Activated naive CD4-positive, alpha-beta T cell treated with anti-CD3 and anti-CD28 coated beads, Interleukin-2, amount 10 ng/mL, durations not matched to agents 7 days and 5 days (primary cell): ENCODE measurements around the gene EDARADD.
"Not testable (repeated sequence)": the region's sequence is repeated elsewhere in the genome, so short reads cannot be mapped to it uniquely, and the experiment has no call there.

Source experiments
- CTCF ChIA-PET: fragments of 350-600 bp; sonication (Branson Sonifier 250); formaldehyde crosslinking; loops from one replicate; lab custom pipeline; 2021; ENCODE audit warnings: antibody characterized with exemption; lab: Charles Lee
- DNase-seq: peaks from one replicate; pipeline ENCODE4 v3.0.0-alpha.2; 2020
- H3K27ac Mint-ChIP-seq: one replicate; pipeline ENCODE4 v1.8.0; 2021; ENCODE audit warnings: mild to moderate bottlenecking, moderate library complexity, mixed read lengths
- H3K27me3 Mint-ChIP-seq: one replicate; pipeline ENCODE4 v1.8.0; 2021; ENCODE audit warnings: mild to moderate bottlenecking, mixed read lengths
- H3K36me3 Mint-ChIP-seq: one replicate; pipeline ENCODE4 v1.8.0; 2021; ENCODE audit warnings: mixed read lengths
- H3K4me1 Mint-ChIP-seq: one replicate; pipeline ENCODE4 v1.8.0; 2021; ENCODE audit warnings: mixed read lengths
- H3K4me3 Mint-ChIP-seq: one replicate; pipeline ENCODE4 v1.8.0; 2021; ENCODE audit warnings: mild to moderate bottlenecking, moderate library complexity, mixed read lengths
- H3K9me3 Mint-ChIP-seq: one replicate; pipeline ENCODE4 v1.8.0; 2021; ENCODE audit warnings: mixed read lengths

The EDARADD gene

GRCh38 chr1:236393681-236394481 is at the start of gene EDARADD:
Gene EDARADD, plus strand, starts transcription at chr1:236394286. Its CDS starts 159 bp downstream, at chr1:236394445.
- no peak for DNase-seq
- Mint-ChIP-seq H3K27me3 (peaks cover 75% of the 10 kb centered on the region), H3K4me1 (peaks cover 19% of the 10 kb centered on the region), H3K9me3 (no peaks in the 10 kb centered on the region), H3K27ac (no peak within 1 kb of the TSS), H3K4me3 (peak within 1 kb of the TSS; percentile 82), H3K36me3 (no peaks in the 10 kb centered on the region)
- CTCF ChIA-PET: interaction anchor here (0.7 to 1.1 kb wide), 2 partner anchors 12 to 24 kb away, joined by 3 read pairs; no protein-coding TSS in a partner anchor

DNA sequence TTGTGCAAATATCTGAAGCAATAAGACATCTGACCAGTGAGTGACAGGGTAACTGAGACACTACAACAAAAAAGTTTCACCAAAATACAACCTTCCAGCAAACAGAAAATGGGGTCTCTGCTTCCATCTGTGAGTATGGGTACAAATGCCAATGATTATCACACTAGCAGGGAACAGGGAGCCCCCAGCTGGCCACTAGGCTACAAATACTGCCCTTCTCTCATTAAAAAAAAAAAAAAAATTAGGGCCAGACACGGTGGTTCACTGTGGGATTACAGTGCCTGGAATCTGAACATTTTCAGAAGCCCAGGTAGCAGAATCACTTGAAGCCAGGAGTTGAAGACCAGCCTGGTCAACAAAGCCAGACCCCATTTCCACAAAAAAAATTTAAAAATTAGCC is 48.4 kb upstream of the EDARADD start:
- Mint-ChIP-seq H3K27ac (no peak overlapping the region), H3K4me1 (no peaks in the 10 kb centered on the region), H3K36me3 (no peaks in the 10 kb centered on the region), H3K4me3 (no peak overlapping the region), H3K27me3 (peaks cover 19% of the 10 kb centered on the region), H3K9me3 (no peaks in the 10 kb centered on the region)
- CTCF ChIA-PET: interaction anchor here (0.6 to 0.9 kb wide), 2 partner anchors 107 to 208 kb away, joined by 3 read pairs; no protein-coding TSS in a partner anchor
- no peak for DNase-seq

- H3K36me3 Mint-ChIP-seq: no peaks in the 10 kb centered on the region
- CTCF ChIA-PET: no interaction called here
- no peak overlapping the region for H3K27ac Mint-ChIP-seq
- H3K4me3 Mint-ChIP-seq: no peak overlapping the region
- peaks cover 19% of the 10 kb centered on the region for H3K27me3 Mint-ChIP-seq
- DNase-seq: no peak
- H3K4me1 Mint-ChIP-seq: no peaks in the 10 kb centered on the region
- H3K9me3 Mint-ChIP-seq: no peaks in the 10 kb centered on the region
These were observed 46.0 kb upstream of the EDARADD start for GRCh38 chr1:236348071-236348470.

DNA sequence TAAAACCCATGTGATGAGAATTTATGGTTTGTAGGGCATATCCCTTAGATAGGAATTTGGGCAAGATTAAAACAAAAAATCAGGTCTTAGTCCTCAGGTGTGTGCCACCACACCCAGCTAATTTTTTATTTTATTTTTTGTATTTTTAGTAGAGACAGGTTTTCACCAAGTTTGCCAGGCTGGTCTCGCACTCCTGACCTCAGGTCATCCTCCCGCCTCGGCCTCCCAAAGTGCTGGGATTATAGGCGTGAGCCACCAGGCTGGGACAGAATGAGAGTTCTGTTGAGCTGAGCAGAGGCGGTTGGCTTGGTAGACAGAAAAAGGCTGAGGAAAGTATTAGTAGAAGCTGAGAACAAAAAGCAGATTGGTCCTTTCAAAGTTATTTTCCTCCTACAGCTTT is 43.8 kb upstream of the EDARADD start:
- no peak for DNase-seq
- Mint-ChIP-seq H3K27ac (no peak overlapping the region), H3K4me1 (no peaks in the 10 kb centered on the region), H3K4me3 (no peak overlapping the region), H3K36me3 (no peaks in the 10 kb centered on the region), H3K9me3 (no peaks in the 10 kb centered on the region), H3K27me3 (peaks cover 16% of the 10 kb centered on the region)
- CTCF ChIA-PET: no interaction called here

DNA sequence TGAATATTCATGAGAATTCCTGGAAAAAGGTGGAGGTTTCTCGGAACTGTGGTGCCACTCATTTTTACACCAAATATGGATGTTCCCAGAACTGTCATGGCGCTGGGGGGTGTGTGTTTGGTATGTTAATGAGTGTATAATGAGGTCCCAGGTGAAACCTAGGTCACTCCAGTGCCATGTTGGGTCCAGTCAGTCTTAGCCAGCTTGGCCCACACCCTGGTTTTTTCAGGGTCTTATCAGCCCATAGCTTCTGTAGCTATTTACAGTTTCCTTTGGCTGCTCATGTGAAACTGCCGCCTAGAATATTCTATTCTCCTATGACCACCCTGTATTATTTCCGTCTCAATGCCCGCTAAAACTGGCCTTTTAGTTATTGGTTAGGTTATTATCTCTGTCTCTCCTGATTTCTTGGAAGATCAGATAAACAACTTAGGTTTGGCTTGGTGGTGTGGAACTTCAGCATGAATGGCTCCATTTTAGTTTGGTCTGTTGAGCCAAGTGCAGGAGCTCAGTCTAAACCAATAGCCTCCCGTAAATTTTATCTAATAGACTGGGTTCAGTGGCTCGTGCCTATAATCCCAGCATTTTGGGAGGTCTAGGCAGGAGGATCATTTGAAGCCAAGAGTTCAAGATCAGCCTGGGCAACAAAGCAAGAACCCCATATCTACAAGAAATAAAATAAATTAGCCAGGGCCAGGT is 42.1 kb upstream of the EDARADD start:
- Mint-ChIP-seq H3K9me3 (no peaks in the 10 kb centered on the region), H3K27ac (no peak overlapping the region), H3K4me1 (no peaks in the 10 kb centered on the region), H3K36me3 (no peaks in the 10 kb centered on the region), H3K4me3 (no peak overlapping the region), H3K27me3 (peaks cover 16% of the 10 kb centered on the region)
- CTCF ChIA-PET: no interaction called here
- DNase-seq: no peak

DNA sequence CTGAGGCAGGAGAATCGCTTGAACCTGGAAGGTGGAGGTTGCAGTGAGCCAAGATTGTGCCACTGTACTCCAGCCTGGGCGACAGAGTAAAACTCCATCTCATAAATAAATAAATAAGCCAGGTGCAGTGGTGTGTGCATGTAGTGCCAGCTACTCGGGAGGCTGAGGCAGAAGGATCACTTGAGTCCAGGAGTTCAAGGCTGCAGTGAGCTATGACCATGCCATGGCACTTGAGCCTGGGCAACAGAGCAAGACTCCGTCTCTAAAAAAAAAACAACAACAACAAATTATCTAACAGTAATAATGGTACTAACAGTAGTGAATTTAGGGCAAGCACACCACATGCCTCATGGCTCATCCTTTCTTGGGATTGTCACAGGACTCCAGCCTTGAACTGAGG is 41.3 kb upstream of the EDARADD start:
- H3K4me1 Mint-ChIP-seq, H3K27ac Mint-ChIP-seq, H3K4me3 Mint-ChIP-seq, H3K36me3 Mint-ChIP-seq, DNase-seq, CTCF ChIA-PET, H3K9me3 Mint-ChIP-seq: not testable (repeated sequence)
- H3K27me3 Mint-ChIP-seq: peaks cover 16% of the 10 kb centered on the region

DNA sequence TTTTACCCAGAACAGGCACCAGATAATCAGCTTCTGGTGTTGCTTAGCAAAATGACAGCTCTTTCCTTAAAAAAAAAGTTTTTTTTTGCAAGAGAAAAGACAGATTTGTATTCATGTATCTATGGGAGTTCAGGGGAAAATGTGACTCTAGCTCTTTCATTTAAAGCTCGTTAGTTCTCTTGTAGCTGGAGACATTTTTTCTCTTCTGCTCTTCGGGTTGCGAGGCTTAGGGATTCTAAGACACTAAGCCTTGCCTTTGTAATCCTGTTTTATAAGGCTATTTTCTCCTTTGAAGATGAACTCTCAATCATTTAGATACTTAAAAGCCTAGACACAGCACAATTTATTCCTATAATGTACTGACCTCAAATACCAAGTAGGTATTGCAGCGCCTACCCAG is 40.3 kb upstream of the EDARADD start:
- Mint-ChIP-seq H3K27ac (no peak overlapping the region), H3K4me1 (no peaks in the 10 kb centered on the region), H3K36me3 (no peaks in the 10 kb centered on the region), H3K4me3 (no peak overlapping the region), H3K9me3 (peaks cover 10% of the 10 kb centered on the region), H3K27me3 (peaks cover 12% of the 10 kb centered on the region)
- DNase-seq: no peak
- CTCF ChIA-PET: interaction anchor here (0.8 kb wide), 1 partner anchor 9 kb away, joined by 3 read pairs; no protein-coding TSS in a partner anchor

GRCh38 chr1:236354330-236355147 is 39.5 kb upstream of the EDARADD start:
- H3K27me3 Mint-ChIP-seq: peaks cover 5% of the 10 kb centered on the region
- CTCF ChIA-PET: no interaction called here
- H3K4me1 Mint-ChIP-seq: no peaks in the 10 kb centered on the region
- no peaks in the 10 kb centered on the region for H3K36me3 Mint-ChIP-seq
- H3K27ac Mint-ChIP-seq: no peak overlapping the region
- H3K4me3 Mint-ChIP-seq: no peak overlapping the region
- H3K9me3 Mint-ChIP-seq: peaks cover 13% of the 10 kb centered on the region
- no peak for DNase-seq

DNA sequence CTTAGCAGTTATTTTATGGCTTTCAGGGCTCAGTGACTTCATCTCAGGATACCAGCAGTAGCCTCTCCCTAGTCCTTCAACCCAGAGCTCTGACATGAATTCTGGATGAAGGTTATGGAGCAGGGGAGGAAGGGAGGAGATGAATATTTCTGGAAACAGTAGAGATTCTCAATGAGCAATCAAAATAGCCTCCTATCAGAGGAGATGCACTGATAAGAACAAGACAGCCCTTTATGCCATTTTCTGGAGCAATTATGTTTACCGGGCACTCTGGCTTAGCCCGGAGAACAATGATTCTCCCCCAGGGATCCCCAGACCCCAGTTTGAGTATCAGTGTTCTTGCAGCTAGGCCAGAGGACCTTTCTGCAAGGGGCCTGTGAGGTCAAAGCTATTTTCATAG is 37.9 kb upstream of the EDARADD start:
- DNase-seq: no peak
- Mint-ChIP-seq H3K4me1 (no peaks in the 10 kb centered on the region), H3K27me3 (peaks cover 4% of the 10 kb centered on the region), H3K4me3 (no peak overlapping the region), H3K36me3 (no peaks in the 10 kb centered on the region), H3K9me3 (peaks cover 13% of the 10 kb centered on the region), H3K27ac (no peak overlapping the region)
- CTCF ChIA-PET: no interaction called here

DNA sequence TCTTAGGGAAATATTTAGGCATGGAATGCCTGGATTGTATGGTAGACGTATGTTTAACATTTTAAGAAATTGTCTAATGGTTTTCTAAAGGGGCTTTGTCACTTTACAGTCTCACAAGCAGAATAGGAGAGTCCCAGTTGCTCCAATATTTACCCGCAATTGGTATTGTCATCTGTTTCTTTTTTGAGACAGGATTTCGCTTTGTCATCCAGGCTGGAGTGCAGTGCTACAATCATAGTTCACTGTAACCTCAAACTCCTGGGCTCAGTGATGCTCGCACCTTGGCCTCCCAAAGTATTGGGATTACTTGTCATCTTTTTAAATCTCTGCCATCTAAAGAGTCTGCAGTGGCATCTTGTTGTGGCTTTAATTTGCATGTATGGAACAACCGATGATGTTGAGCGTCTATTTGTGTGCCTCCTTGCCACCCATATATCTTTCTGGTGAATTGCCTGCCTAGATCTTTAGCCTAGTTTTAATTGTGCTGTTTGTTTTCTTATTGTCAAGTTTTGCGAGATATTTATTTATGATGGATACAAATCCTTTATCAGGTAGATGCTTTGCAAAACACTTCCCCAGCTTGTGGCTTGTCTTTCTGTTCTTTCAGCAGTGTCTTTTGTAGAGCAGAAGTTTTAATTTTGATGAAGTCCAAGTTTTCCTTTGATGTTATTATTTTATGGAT is 32.0 kb upstream of the EDARADD start:
- peaks cover 13% of the 10 kb centered on the region for H3K9me3 Mint-ChIP-seq
- peaks cover 8% of the 10 kb centered on the region for H3K27me3 Mint-ChIP-seq
- CTCF ChIA-PET: no interaction called here
- no peaks in the 10 kb centered on the region for H3K4me1 Mint-ChIP-seq
- no peaks in the 10 kb centered on the region for H3K36me3 Mint-ChIP-seq
- no peak for DNase-seq
- no peak overlapping the region for H3K4me3 Mint-ChIP-seq
- no peak overlapping the region for H3K27ac Mint-ChIP-seq

DNA sequence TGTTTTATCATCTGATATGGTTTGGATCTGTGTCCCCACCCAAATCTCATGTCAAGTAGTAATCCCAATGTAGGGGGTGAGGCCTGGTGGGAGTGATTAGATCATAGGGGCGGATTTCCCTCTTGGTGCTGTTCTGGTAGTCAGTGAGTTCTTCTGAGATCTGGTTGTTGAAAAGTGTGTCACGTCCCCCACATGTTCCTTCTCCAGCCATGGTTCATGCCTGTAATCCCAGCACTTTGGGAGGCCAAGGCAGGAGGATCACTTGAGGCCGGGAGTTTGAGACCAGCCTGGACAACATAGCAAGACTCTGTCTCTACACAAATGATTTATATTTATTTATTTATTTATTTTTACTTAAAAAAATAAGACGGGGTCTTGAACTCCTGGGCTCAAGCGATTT is 30.8 kb upstream of the EDARADD start:
- Mint-ChIP-seq H3K4me3 (no peak overlapping the region), H3K27me3 (peaks cover 8% of the 10 kb centered on the region), H3K27ac (no peak overlapping the region), H3K4me1 (no peaks in the 10 kb centered on the region), H3K9me3 (peaks cover 9% of the 10 kb centered on the region), H3K36me3 (no peaks in the 10 kb centered on the region)
- CTCF ChIA-PET: no interaction called here
- no peak for DNase-seq

DNA sequence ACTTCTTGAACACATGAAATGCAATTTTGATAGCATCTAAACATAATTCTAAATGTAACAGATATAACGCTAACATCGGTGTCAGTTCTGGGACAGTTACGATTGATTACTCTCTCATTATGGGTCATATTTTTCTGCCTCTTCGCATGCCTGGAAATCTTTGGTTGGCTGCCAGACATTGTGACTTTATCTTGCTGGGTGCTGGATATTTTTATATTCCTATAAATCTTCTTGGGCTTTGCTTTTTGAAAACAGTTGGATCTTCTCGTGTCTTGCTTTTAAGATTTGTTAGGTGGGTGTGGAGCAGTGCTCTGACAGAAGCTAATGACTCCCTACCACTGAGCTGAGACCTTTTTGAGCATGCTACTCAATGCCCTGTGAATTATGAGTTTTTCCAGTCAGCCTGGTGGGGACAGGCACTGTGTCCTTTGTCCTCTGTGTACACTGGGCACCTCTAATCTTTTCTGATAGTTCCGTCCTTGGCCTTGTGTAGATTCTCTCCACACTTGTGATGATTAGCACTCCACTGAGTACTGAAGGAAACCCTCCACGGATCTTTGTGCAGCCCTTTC is 28.0 kb upstream of the EDARADD start:
- H3K36me3 Mint-ChIP-seq: no peaks in the 10 kb centered on the region
- CTCF ChIA-PET: no interaction called here
- peaks cover 9% of the 10 kb centered on the region for H3K27me3 Mint-ChIP-seq
- no peak for DNase-seq
- no peak overlapping the region for H3K4me3 Mint-ChIP-seq
- H3K9me3 Mint-ChIP-seq: no peaks in the 10 kb centered on the region
- H3K27ac Mint-ChIP-seq: no peak overlapping the region
- H3K4me1 Mint-ChIP-seq: no peaks in the 10 kb centered on the region

DNA sequence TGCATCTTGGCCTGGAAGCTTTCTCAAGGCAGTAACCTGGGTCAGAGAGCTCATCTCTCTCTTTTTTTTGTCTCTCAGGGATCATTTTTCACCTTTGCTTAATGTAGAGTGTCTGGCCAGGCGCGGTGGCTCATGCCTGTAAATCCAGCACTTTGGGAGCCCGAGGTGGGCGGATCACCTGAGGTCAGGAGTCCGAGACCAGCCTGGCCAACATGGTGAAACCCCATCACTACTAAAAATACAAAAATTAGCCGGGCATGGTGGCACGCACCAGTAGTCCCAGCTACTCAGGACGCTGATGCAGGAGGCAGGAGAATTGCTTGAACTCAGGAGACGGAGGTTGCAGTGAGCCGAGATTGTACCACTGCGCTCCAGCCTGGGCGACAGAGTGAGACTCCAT is 27.4 kb upstream of the EDARADD start:
- H3K36me3 Mint-ChIP-seq, H3K27me3 Mint-ChIP-seq, H3K4me3 Mint-ChIP-seq, H3K27ac Mint-ChIP-seq, DNase-seq, H3K4me1 Mint-ChIP-seq, CTCF ChIA-PET, H3K9me3 Mint-ChIP-seq: not testable (repeated sequence)
